Astrocyte (in vitro differentiated cells and primary cell): ENCODE results near the gene DNAL4.

Source experiments
- EZH2 ChIP-seq: IDR thresholded peaks from 2 replicates; pipeline ENCODE4 v1.6.1; 2012; ENCODE audit warnings: mild to moderate bottlenecking, low read length, inconsistent platforms; ENCODE audit not compliant: insufficient read depth
- TF ChIP-seq, protein P1 (sequence below): IDR thresholded peaks from 2 replicates; pipeline ENCODE4 v1.5.1; 2011; ENCODE audit warnings: low read depth, mild to moderate bottlenecking, inconsistent platforms, low read length, moderate library complexity; ENCODE audit not compliant: insufficient read depth

DNA sequence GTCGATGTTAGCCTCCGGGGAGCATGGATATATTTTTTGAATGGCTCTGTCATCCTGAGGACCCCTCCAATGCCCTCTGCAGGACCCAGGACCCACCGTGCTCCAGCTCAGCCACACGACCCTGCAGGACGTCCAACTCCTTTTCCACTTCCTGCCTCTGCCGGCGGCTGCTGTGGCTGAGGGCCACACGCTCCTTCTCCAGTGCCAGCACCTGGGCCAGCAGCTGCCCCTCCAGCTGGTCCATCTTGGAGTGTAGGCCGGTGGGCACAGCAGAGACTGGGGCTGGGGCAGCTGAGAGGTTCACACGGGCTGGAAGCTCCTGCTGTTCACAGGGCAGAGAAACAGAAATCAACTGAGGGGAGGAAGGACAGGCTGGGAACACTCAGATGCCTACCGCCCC lies 34.2 kb upstream of the DNAL4 start:
- TF ChIP-seq, protein P1, sequence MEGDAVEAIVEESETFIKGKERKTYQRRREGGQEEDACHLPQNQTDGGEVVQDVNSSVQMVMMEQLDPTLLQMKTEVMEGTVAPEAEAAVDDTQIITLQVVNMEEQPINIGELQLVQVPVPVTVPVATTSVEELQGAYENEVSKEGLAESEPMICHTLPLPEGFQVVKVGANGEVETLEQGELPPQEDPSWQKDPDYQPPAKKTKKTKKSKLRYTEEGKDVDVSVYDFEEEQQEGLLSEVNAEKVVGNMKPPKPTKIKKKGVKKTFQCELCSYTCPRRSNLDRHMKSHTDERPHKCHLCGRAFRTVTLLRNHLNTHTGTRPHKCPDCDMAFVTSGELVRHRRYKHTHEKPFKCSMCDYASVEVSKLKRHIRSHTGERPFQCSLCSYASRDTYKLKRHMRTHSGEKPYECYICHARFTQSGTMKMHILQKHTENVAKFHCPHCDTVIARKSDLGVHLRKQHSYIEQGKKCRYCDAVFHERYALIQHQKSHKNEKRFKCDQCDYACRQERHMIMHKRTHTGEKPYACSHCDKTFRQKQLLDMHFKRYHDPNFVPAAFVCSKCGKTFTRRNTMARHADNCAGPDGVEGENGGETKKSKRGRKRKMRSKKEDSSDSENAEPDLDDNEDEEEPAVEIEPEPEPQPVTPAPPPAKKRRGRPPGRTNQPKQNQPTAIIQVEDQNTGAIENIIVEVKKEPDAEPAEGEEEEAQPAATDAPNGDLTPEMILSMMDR, result no peak
- no peak for TF ChIP-seq EZH2
